Measurements from ENCODE around the gene SP9. TPM values are rescaled to one million over a fixed set of nuclear protein-coding genes. Genes with fewer than 3 reads are reported as not detected.

Gene SP9
- total RNA-seq, 2 donors from 2014 or later, result not detected

DNA sequence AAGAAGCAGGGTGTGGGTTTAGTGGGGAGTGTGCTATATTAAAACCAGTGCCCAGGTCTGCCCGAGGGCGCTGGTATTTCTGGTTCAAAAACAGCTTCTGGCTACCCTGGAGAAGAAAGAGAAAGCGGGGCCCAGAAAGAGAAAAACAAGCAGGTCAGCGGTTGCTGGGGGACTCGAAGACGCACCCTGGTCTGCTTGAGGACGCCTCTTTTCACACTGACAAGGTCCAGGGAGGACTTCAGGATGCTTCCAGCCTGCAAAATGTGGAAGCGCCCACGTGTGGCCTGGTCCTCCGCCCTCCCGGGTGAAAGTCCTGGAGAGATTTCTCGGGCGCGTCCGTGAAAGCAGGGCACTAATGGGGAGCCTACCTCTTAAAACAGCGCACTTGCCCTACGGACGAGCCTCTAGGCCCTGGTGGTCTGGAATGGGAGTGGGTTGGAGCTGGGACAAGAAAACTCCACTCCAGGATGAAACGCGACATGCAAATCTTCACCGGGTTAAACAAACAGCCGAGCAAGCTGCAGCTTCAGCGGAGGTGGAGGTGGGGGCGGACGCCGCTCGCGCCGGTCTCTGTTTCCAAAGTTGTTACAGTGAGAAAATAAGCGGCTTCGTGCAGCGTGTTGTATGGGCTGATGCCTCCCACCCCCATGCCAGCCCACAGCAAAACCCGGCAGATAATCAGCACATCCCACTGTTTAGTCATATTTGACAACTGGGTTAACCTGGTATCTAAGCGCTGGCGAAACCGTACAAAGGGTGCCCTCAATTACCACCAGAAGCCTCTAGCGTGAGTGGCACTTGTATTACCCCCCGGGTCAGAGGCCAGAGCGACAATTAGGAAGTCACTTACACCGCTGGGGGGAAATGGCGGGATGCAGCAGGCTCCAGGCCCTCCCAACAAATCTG, 1.1 kb upstream of the SP9 start:
- peaks cover 44% of the 10 kb centered on the region for H3K4me1 Mint-ChIP-seq
- H3K27me3 ChIP-seq (ENCODE audit: control insufficient read depth, insufficient read depth, low read length, poor library complexity, severe bottlenecking), result peaks cover 99% of the 10 kb centered on the region
- no peaks in the 10 kb centered on the region for H3K9me3 Mint-ChIP-seq
- peak overlapping the region; percentile 71 for H3K4me3 ChIP-seq (ENCODE audit: low read length)
- H3K9me3 ChIP-seq (ENCODE audit: control insufficient read depth, low read length), result no peaks in the 10 kb centered on the region
- H3K27me3 Mint-ChIP-seq (ENCODE audit: insufficient read depth), result peaks cover 96% of the 10 kb centered on the region
- peak; percentile 76 for DNase-seq
- no peaks in the 10 kb centered on the region for H3K36me3 Mint-ChIP-seq (ENCODE audit: low read depth)
- H3K9ac ChIP-seq (ENCODE audit: extremely low read depth, low read length, poor library complexity, severe bottlenecking), result no peak overlapping the region
- H3K4me3 Mint-ChIP-seq, result peak overlapping the region; percentile 46
- no peaks in the 10 kb centered on the region for H3K36me3 ChIP-seq (ENCODE audit: control insufficient read depth, insufficient read depth, low read length)
- no peak overlapping the region for H3K27ac ChIP-seq (ENCODE audit: low read depth, low read length)
- WGBS, 2 experiments (ENCODE audit: insufficient coverage in 1 of 2, insufficient read length in 1 of 2), result 2 to 4% methylated on average over 18 to 41 of the region's 41 CpGs
- TF ChIP-seq, protein P1, sequence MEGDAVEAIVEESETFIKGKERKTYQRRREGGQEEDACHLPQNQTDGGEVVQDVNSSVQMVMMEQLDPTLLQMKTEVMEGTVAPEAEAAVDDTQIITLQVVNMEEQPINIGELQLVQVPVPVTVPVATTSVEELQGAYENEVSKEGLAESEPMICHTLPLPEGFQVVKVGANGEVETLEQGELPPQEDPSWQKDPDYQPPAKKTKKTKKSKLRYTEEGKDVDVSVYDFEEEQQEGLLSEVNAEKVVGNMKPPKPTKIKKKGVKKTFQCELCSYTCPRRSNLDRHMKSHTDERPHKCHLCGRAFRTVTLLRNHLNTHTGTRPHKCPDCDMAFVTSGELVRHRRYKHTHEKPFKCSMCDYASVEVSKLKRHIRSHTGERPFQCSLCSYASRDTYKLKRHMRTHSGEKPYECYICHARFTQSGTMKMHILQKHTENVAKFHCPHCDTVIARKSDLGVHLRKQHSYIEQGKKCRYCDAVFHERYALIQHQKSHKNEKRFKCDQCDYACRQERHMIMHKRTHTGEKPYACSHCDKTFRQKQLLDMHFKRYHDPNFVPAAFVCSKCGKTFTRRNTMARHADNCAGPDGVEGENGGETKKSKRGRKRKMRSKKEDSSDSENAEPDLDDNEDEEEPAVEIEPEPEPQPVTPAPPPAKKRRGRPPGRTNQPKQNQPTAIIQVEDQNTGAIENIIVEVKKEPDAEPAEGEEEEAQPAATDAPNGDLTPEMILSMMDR (conservative IDR thresholded peaks at IDR 0.05), result no peak
- H3K4me1 ChIP-seq (ENCODE audit: control insufficient read depth, insufficient read depth, low read length), result peaks cover 9% of the 10 kb centered on the region
- no peak overlapping the region for H3K27ac Mint-ChIP-seq

- Histone ChIP-seq H3K9me3 (ENCODE audit: control insufficient read depth, low read length) (no peaks in the 10 kb centered on the region), H3K4me1 (ENCODE audit: control insufficient read depth, insufficient read depth, low read length) (peaks cover 9% of the 10 kb centered on the region), H3K36me3 (ENCODE audit: control insufficient read depth, insufficient read depth, low read length) (no peaks in the 10 kb centered on the region), H3K27ac (ENCODE audit: low read depth, low read length) (no peak overlapping the region), H3K27me3 (ENCODE audit: control insufficient read depth, insufficient read depth, low read length, poor library complexity, severe bottlenecking) (peaks cover 99% of the 10 kb centered on the region), H3K9ac (ENCODE audit: extremely low read depth, low read length, poor library complexity, severe bottlenecking) (no peak overlapping the region), H3K4me3 (ENCODE audit: low read length) (peak overlapping the region; percentile 71)
- Mint-ChIP-seq H3K9me3 (no peaks in the 10 kb centered on the region), H3K4me1 (peaks cover 39% of the 10 kb centered on the region), H3K27ac (no peak overlapping the region), H3K27me3 (ENCODE audit: insufficient read depth) (peaks cover 96% of the 10 kb centered on the region), H3K36me3 (ENCODE audit: low read depth) (no peaks in the 10 kb centered on the region), H3K4me3 (no peak overlapping the region)
- TF ChIP-seq, protein P1 (conservative IDR thresholded peaks at IDR 0.05), result no peak
- 7 to 16% methylated on average over 3 to 10 of the region's 11 CpGs for WGBS, 2 experiments (ENCODE audit: insufficient coverage in 1 of 2, insufficient read length in 1 of 2)
- peak; percentile 70 for DNase-seq
Observed at GRCh38 chr2:174334278-174334715, 457 bp upstream of the SP9 start.

DNA sequence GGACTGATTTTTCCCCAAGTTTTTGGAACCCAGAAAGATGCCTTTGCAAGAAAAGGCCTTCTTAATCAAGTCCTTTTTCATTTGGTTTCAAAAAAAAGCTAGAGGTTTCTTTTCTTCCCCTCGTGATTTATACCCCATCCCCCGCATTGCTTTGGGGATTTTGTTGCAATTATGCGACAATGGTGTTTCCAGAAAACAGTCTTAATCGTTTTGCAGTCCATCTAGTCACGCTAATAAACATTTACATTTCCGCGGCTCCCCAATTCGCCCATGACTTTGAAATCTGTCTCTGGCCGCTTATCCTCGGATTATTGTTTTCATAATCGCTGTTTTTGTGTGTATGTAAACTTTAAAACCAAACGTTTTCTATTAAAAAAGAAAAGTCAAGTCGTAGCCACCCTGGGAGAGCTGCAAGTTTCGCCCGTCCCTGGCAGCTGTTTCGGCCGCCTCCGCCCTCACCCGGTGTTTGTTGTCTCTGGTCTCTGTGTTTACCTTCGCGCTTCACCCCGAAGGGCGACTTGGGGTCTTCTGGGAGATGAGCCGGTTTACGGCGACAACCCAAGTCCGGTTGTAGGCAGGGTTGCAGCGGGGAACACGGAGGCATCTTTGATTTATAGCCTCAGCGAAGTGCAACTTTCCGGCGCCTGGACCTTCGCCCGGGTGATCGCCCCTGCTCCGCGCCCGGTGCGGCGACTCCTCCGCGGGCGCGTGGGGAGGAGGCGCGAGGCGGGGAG, 667 bp downstream of the SP9 start:
- Histone ChIP-seq H3K36me3 (ENCODE audit: control insufficient read depth, insufficient read depth, low read length) (no peaks in the 10 kb centered on the region), H3K9ac (ENCODE audit: extremely low read depth, low read length, poor library complexity, severe bottlenecking) (no peak overlapping the region), H3K4me3 (ENCODE audit: low read length) (peak overlapping the region; percentile 54), H3K4me1 (ENCODE audit: control insufficient read depth, insufficient read depth, low read length) (peaks cover 9% of the 10 kb centered on the region), H3K9me3 (ENCODE audit: control insufficient read depth, low read length) (no peaks in the 10 kb centered on the region), H3K27ac (ENCODE audit: low read depth, low read length) (no peak overlapping the region), H3K27me3 (ENCODE audit: control insufficient read depth, insufficient read depth, low read length, poor library complexity, severe bottlenecking) (peaks cover 99% of the 10 kb centered on the region)
- whole genome bisulfite sequencing, 2 experiments (ENCODE audit: insufficient coverage in 1 of 2, insufficient read length in 1 of 2), result 0 to 2% methylated on average over 13 to 47 of the region's 47 CpGs
- Mint-ChIP-seq H3K4me3 (peak overlapping the region; percentile 40), H3K36me3 (ENCODE audit: low read depth) (no peaks in the 10 kb centered on the region), H3K27ac (no peak overlapping the region), H3K4me1 (peaks cover 41% of the 10 kb centered on the region), H3K9me3 (no peaks in the 10 kb centered on the region), H3K27me3 (ENCODE audit: insufficient read depth) (peaks cover 95% of the 10 kb centered on the region)
- TF ChIP-seq, protein P1 (conservative IDR thresholded peaks at IDR 0.05), result no peak
- peak; percentile 74 for DNase-seq

Measured in endodermal cell (in vitro differentiated cells).